ENCODE measurements around the gene KCNK13. TPM values are rescaled to one million over a fixed set of nuclear protein-coding genes. Genes with fewer than 3 reads are reported as not detected.

Gene KCNK13
- total and polyA plus RNA-seq, 2 of the 4 experiments (the other 2 are of a cell fraction): not detected

DNA sequence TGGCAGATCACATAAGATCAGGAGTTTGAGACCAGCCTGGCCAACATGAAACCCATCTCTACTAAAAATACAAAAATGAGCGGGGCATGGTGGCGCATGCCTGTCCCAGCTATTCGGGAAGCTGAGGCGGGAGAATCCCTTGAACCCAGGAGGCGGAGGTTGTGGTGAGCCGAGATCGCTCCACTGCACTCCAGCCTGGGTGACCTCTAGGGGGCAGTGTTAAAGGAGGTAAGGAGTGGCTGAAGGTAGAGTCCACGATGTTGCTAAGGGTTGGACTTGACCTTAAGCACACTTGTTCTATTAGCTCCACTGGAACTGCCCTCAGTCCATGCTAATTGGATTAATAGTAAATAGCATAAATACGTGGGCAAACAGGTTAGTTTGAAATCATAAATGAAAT is 132.1 kb downstream of the KCNK13 start:
- Histone ChIP-seq H2BK5ac (ENCODE audit: low read depth, low read length, poor library complexity, severe bottlenecking) (no peak overlapping the region), H2BK15ac (ENCODE audit: low read depth, low read length) (no peak overlapping the region), H3K9me3 (ENCODE audit: control insufficient read depth, insufficient read depth, low read length) (no peaks in the 10 kb centered on the region), H3K9ac (ENCODE audit: low read depth, low read length) (no peak overlapping the region), H3K56ac (ENCODE audit: extremely low read depth, insufficient read depth, low read length) (no peak overlapping the region), H3K14ac (replicated peaks; ENCODE audit: low read depth, low read length) (no peak overlapping the region), H3K79me1 (ENCODE audit: low read depth in 1 of 2, low read length in 2 of 2) (no peaks in the 10 kb centered on the region), H3K18ac (ENCODE audit: low read depth, low read length) (no peak overlapping the region), H3K4me1 (ENCODE audit: control insufficient read depth, insufficient read depth, low read length) (no peaks in the 10 kb centered on the region), H2BK120ac (ENCODE audit: low read depth, low read length) (no peak overlapping the region), H2AFZ (replicated peaks; ENCODE audit: low read length, poor library complexity) (no peak overlapping the region), H4K20me1 (ENCODE audit: insufficient read depth, low read length) (no peaks in the 10 kb centered on the region), H3K27ac (ENCODE audit: insufficient read depth, low read length) (no peak overlapping the region), H3K4ac (ENCODE audit: low read depth, low read length) (no peak overlapping the region), H4K8ac (ENCODE audit: low read depth in 2 of 2, low read length in 2 of 2) (no peak overlapping the region), H3K23ac (ENCODE audit: low read depth, low read length) (no peak overlapping the region), H2AK5ac (ENCODE audit: low read depth, low read length) (no peak overlapping the region), H3K4me3 (ENCODE audit: insufficient read depth, low read depth, low read length) (no peak overlapping the region), H2AK9ac (replicated peaks; ENCODE audit: low read depth, low read length, poor library complexity) (no peak overlapping the region), H3K9me1 (ENCODE audit: insufficient read depth, low read length) (no peaks in the 10 kb centered on the region), H3K36me3 (ENCODE audit: control insufficient read depth, insufficient read depth, low read length) (no peaks in the 10 kb centered on the region), H4K91ac (ENCODE audit: insufficient read depth, low read depth, low read length) (no peak overlapping the region), H4K5ac (ENCODE audit: low read depth, low read length) (no peak overlapping the region), H3K27me3 (ENCODE audit: control insufficient read depth, insufficient read depth, low read length) (peaks cover 10% of the 10 kb centered on the region), H2BK20ac (ENCODE audit: low read depth, low read length) (no peak overlapping the region), H3K4me2 (ENCODE audit: low read depth, low read length) (no peak overlapping the region)
- dilution Hi-C loops (cut with HindIII; ENCODE audit: low sequenced_read_pairs, unreplicated experiment) (no loop called here), in situ Hi-C loops (cut with MboI; ENCODE audit: low sequenced_read_pairs) (no loop called here), intact Hi-C loops (cut with micrococcal nuclease) (no loop called here)
- TF ChIP-seq, protein P1, sequence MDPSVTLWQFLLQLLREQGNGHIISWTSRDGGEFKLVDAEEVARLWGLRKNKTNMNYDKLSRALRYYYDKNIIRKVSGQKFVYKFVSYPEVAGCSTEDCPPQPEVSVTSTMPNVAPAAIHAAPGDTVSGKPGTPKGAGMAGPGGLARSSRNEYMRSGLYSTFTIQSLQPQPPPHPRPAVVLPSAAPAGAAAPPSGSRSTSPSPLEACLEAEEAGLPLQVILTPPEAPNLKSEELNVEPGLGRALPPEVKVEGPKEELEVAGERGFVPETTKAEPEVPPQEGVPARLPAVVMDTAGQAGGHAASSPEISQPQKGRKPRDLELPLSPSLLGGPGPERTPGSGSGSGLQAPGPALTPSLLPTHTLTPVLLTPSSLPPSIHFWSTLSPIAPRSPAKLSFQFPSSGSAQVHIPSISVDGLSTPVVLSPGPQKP (IDR thresholded peaks at IDR 0.05; ENCODE audit: borderline replicate concordance, low read depth, low read length): no peak
- TF ChIP-seq, protein P2, sequence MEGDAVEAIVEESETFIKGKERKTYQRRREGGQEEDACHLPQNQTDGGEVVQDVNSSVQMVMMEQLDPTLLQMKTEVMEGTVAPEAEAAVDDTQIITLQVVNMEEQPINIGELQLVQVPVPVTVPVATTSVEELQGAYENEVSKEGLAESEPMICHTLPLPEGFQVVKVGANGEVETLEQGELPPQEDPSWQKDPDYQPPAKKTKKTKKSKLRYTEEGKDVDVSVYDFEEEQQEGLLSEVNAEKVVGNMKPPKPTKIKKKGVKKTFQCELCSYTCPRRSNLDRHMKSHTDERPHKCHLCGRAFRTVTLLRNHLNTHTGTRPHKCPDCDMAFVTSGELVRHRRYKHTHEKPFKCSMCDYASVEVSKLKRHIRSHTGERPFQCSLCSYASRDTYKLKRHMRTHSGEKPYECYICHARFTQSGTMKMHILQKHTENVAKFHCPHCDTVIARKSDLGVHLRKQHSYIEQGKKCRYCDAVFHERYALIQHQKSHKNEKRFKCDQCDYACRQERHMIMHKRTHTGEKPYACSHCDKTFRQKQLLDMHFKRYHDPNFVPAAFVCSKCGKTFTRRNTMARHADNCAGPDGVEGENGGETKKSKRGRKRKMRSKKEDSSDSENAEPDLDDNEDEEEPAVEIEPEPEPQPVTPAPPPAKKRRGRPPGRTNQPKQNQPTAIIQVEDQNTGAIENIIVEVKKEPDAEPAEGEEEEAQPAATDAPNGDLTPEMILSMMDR (conservative IDR thresholded peaks at IDR 0.05; ENCODE audit: low read depth, low read length): 0 out of 2 replicates have a peak, but pooled peaks have one; percentile 2
- TF ChIP-seq MAFK (IDR thresholded peaks at IDR 0.05; ENCODE audit: low read depth, low read length): no peak
- TF ChIP-seq SMC3 (IDR thresholded peaks at IDR 0.05; ENCODE audit: low read depth, low read length): no peak
- no peak for TF ChIP-seq CEBPB (IDR thresholded peaks at IDR 0.05; ENCODE audit: low read depth, low read length)
- WGBS, 2 experiments (ENCODE audit: extremely low coverage in 2 of 2, insufficient read length in 1 of 2): 67% methylated on average over 3 of the region's 9 CpGs; no CpG with 5 or more reads in 1 of the 2 experiments
- CTCF ChIA-PET: no interaction called here
- DNase-seq (no peak), ATAC-seq (ENCODE audit: low read depth) (no peak)
- POLR2A ChIA-PET (ENCODE audit: unreplicated experiment): no interaction called here
- no TSS peak for BruUV-seq (replicated peaks)
